NB4 (cell line): ENCODE data around the gene VTN.

Source experiments
- DNase-seq: peaks from one replicate; pipeline ENCODE4 v3.0.0; 2010; ENCODE audit warnings: low read depth
- H3K4me3 ChIP-seq: one replicate; pipeline ENCODE4 v1.5.1; 2011; ENCODE audit warnings: mild to moderate bottlenecking, low read depth, low read length, moderate library complexity
- CTCF ChIP-seq: IDR thresholded peaks from one replicate; pipeline ENCODE4 v1.5.1; 2012; ENCODE audit warnings: low read depth, low read length
- MYC ChIP-seq: IDR thresholded peaks from 2 replicates; pipeline ENCODE4 v1.6.1; 2011; ENCODE audit warnings: low read depth, low read length
- POLR2A ChIP-seq: IDR thresholded peaks from 2 replicates; pipeline ENCODE4 v1.6.1; 2011; ENCODE audit warnings: mild to moderate bottlenecking; ENCODE audit not compliant: insufficient read length; ENCODE audit errors: extremely low read depth
- TF ChIP-seq, protein P1 (sequence below): IDR thresholded peaks from 2 replicates; pipeline ENCODE4 v1.6.1; 2011; ENCODE audit warnings: low read depth, low read length

Gene VTN

GRCh38 chr17:28394337-28395116, 24.4 kb upstream of the VTN start:
- no peak overlapping the region for H3K4me3 ChIP-seq
- TF ChIP-seq POLR2A (no peak), MYC (no peak), CTCF (no peak)
- TF ChIP-seq, protein P1, sequence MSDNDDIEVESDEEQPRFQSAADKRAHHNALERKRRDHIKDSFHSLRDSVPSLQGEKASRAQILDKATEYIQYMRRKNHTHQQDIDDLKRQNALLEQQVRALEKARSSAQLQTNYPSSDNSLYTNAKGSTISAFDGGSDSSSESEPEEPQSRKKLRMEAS, result no peak
- no peak for DNase-seq

GRCh38 chr17:28392491-28392890, 22.4 kb upstream of the VTN start:
- TF ChIP-seq MYC, result no peak
- TF ChIP-seq CTCF, result no peak
- TF ChIP-seq, protein P1, result no peak
- TF ChIP-seq POLR2A, result no peak
- H3K4me3 ChIP-seq, result no peak overlapping the region

GRCh38 chr17:28391401-28391800, 21.3 kb upstream of the VTN start:
- TF ChIP-seq POLR2A (no peak), MYC (no peak), CTCF (no peak)
- TF ChIP-seq, protein P1, result no peak
- no peak for DNase-seq

More at GRCh38 chr17:28392491-28392890, 22.4 kb upstream of the VTN start:
- DNase-seq, result no peak

GRCh38 chr17:28390984-28391383, 20.9 kb upstream of the VTN start:
- no peak for DNase-seq
- no peak overlapping the region for H3K4me3 ChIP-seq
- TF ChIP-seq, protein P1, result no peak
- no peak for TF ChIP-seq CTCF
- no peak for TF ChIP-seq POLR2A
- TF ChIP-seq MYC, result no peak

More at GRCh38 chr17:28391401-28391800, 21.3 kb upstream of the VTN start:
- H3K4me3 ChIP-seq, result no peak overlapping the region

DNA sequence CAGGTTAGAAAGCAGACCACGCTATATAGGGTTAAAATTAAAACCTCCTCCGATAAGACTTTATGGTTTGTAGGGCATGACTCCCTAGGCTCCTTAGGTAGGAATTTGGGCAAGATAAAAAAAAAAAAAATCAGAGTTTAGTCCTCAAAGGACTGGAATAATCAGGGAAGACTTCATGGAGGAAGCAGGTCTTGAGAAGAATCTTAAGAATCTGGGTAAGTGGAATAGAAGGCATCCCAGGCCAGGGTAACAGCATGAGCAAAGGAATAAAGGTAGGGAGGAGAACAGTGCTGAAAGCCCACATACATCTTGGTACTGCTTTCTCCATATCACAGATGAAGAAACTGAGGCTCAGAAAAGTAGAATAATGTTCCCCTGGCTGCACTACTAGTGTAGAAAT, 20.5 kb upstream of the VTN start:
- no peak for DNase-seq
- H3K4me3 ChIP-seq, result no peak overlapping the region
- TF ChIP-seq MYC, result no peak
- TF ChIP-seq, protein P1, result no peak
- TF ChIP-seq CTCF, result no peak
- no peak for TF ChIP-seq POLR2A
